Ureter (tissue), 1 donor: ENCODE measurements around the gene CSF2RB. TPM values are rescaled to one million over a fixed set of nuclear protein-coding genes. Genes with fewer than 3 reads are reported as not detected.
A peak's percentile ranks its signal among the peaks of the same experiment; 100 is the strongest.

Experiments
- DNase-seq: peaks from one replicate; pipeline ENCODE4 v3.0.0-alpha.2; 2020; ENCODE audit warnings: low spot score
- total RNA-seq: library from RNA; stranded (reverse); gene quantifications from one replicate; pipeline ENCODE4 v1.2.4, GENCODE V29; 2023
- donor health status: DM: yes; HTN: yes; CAD: no.

Gene CSF2RB
- total RNA-seq, 1 donor from 2014 or later, result 8.6 TPM

- DNase-seq, result peak; percentile 42
Measured at GRCh38 chr22:36921309-36922104, 8.1 kb downstream of the CSF2RB start.

GRCh38 chr22:36922105-36922608 is 8.7 kb downstream of the CSF2RB start:
- peak; percentile 41 for DNase-seq

- DNase-seq, result no peak
Measured at GRCh38 chr22:36922711-36923110, 9.3 kb downstream of the CSF2RB start.

- peak; percentile 36 for DNase-seq
Measured at GRCh38 chr22:36923131-36923788, 9.8 kb downstream of the CSF2RB start.

GRCh38 chr22:36924151-36924698 is 10.8 kb downstream of the CSF2RB start:
- DNase-seq, result no peak

- peak; percentile 37 for DNase-seq
Measured at GRCh38 chr22:36925388-36926290, 12.2 kb downstream of the CSF2RB start.

- DNase-seq, result peak; percentile 39
Measured at GRCh38 chr22:36926309-36926708, 12.9 kb downstream of the CSF2RB start.

- DNase-seq, result no peak
Measured at GRCh38 chr22:36926721-36927435, 13.4 kb downstream of the CSF2RB start.

GRCh38 chr22:36927671-36928070 is 14.2 kb downstream of the CSF2RB start:
- DNase-seq, result no peak

- peak; percentile 38 for DNase-seq
Measured at GRCh38 chr22:36928196-36928595, 14.8 kb downstream of the CSF2RB start.

- DNase-seq, result no peak
Measured at GRCh38 chr22:36928786-36929535, 15.5 kb downstream of the CSF2RB start.

- peak; percentile 40 for DNase-seq
Measured at GRCh38 chr22:36929621-36930020, 16.2 kb downstream of the CSF2RB start.

GRCh38 chr22:36930041-36930935 is 16.9 kb downstream of the CSF2RB start:
- DNase-seq, result no peak

- DNase-seq, result no peak
Measured at GRCh38 chr22:36931446-36931845, 18.0 kb downstream of the CSF2RB start.

GRCh38 chr22:36933629-36934417 is 20.4 kb downstream of the CSF2RB start:
- peak; percentile 41 for DNase-seq

- DNase-seq, result no peak
Measured at GRCh38 chr22:36934418-36935312, 21.2 kb downstream of the CSF2RB start.

- no peak for DNase-seq
Measured at GRCh38 chr22:36935313-36935610, 21.8 kb downstream of the CSF2RB start.

GRCh38 chr22:36935694-36936093 is 22.3 kb downstream of the CSF2RB start:
- no peak for DNase-seq
